Activated naive CD8-positive, alpha-beta T cell treated with anti-CD3 and anti-CD28 coated beads, Interleukin-2, amount 50 U/mL, for 16 hours (primary cell): ENCODE results near the gene URAD.
"Not testable (repeated sequence)": the region's sequence is repeated elsewhere in the genome, so short reads cannot be mapped to it uniquely, and the experiment has no call there.

Experiments used
- DNase-seq: peaks from one replicate; pipeline ENCODE4 v3.0.0-alpha.2; 2020; ENCODE audit warnings: low read depth, low spot score

The URAD gene, protein sequence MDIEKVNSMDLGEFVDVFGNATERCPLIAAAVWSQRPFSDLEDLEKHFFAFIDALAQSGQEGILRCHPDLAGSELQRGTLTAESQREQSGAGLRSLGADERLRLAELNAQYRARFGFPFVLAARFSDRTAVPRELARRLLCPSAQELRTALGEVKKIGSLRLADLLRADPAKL

GRCh38 chr13:27988520-27988919, at the start of gene URAD:
URAD (minus strand) TSS chr13:27988693; CDS start chr13:27988637, 56 bp downstream.
- DNase-seq, result no peak

GRCh38 chr13:28037399-28037798, 48.9 kb upstream of the URAD start:
- no peak for DNase-seq

DNA sequence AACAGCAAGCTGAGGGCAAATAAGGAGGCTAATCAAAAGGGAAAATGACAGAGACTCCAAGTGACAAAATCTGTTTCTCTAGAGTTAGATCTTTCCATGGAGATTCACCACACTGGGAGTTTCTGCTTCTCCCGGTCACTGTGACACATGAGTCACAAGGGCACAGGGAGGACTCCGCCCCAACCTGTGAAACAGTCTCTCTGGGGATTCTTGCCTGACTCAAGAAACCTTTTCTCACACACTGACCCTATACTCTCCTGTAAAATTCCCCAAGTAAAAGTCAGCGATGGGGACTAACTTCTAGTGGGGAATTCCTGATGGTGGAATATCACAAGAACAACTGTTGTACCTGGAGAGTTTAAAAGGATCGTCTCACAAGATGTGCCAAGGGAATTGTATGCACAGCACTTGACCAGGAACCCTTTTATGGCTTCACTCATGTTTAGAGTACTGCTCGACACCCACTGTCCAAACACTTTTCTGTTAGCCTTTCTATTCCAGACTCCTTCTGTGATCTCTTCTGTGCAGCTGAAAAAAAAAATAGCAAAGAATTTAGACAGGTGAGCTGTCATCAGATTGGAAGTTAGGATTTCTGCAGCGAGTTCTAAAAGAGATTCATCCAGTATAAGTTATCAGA, 46.8 kb upstream of the URAD start:
- no peak for DNase-seq

DNA sequence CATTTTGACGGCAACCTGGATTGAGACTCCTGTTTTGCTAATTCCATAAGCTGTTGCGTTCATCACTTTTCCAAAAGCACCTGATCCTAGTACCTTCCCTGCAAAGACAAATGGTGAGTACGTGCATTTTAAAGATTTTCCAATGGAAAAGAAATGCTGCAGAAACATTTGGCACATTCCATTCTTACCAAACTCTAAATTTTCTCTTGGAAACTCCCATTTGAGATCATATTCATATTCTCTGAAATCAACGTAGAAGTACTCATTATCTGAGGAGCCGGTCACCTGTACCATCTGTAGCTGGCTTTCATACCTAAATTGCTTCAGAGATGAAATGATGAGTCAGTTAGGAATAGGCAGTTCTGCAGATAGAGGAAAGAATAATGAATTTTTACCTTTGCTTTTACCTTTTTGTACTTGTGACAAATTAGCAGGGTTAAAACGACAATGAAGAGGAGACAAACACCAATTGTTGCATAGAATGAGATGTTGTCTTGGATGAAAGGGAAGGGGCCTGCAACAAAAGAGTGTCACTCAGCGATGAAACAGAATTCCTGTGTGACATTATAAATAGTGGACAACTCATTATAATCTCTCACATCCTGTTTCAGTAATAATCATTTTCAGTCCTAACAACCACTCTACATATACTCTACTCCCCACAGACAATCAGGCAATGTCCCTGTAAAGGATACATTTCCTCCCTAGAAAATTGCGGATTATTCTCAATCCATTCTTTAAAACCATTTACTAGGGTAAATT, 45.6 kb upstream of the URAD start:
- no peak for DNase-seq

- DNase-seq, result not testable (repeated sequence)
Observed at GRCh38 chr13:28032438-28032837, 43.9 kb upstream of the URAD start.

- DNase-seq, result no peak
Observed at GRCh38 chr13:28031896-28032288, 43.4 kb upstream of the URAD start.

GRCh38 chr13:28031220-28031895, 42.9 kb upstream of the URAD start:
- no peak for DNase-seq

DNA sequence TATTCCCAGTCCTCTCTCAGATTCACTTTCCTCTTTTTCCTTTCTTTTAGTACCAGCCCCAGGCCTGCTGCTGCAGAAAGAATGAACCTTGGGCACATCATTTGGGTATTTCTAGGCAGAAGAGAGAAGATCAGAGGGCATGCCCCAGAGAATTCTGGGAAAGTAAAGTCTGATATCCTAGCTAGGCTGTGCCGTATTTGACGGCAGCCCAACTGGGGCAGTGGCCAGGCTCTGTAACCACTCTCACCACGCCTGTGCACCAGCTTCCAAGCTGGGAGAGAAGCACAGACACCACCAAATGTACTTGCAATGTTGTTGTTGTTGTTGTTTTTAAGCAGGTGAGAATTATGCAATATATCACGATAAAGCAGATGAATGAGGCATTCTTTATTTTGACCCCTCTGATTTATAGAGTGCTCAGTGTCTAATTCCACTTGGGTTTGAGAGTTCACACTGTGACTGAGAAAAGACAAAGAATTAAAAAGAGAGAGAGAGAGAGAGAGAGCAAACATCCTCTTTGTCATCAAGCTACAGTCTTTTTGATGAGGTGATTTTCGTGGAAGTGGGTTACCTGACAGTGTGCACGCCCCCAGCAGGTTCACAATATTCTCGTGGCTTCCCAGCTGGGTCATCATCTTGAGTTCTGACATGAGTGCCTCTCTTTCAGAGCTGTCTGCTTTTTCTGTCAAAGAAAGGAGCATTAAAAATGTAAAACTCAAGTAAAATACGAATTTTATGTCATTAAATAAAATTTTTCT, 39.3 kb upstream of the URAD start:
- DNase-seq, result no peak

GRCh38 chr13:28027071-28027470, 38.6 kb upstream of the URAD start:
- no peak for DNase-seq

DNA sequence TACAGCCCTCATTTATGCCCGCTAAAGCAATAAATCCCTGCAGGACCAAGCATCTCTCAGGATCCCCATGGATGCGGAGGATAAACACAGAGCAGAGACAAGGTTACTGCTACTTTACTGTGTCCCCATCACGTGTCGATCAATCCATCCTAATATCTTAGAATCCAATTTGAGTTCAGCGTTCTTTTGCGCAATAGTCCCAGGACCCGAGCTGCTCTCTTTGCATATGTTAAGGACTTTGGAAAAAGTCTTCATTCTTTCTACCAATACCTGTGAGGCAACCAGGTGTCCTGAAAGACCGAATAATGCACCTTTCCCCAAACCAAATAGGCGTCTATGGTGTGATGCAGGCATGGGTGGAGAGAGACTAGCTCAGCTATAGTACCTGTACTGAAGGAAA, 38.0 kb upstream of the URAD start:
- no peak for DNase-seq

DNA sequence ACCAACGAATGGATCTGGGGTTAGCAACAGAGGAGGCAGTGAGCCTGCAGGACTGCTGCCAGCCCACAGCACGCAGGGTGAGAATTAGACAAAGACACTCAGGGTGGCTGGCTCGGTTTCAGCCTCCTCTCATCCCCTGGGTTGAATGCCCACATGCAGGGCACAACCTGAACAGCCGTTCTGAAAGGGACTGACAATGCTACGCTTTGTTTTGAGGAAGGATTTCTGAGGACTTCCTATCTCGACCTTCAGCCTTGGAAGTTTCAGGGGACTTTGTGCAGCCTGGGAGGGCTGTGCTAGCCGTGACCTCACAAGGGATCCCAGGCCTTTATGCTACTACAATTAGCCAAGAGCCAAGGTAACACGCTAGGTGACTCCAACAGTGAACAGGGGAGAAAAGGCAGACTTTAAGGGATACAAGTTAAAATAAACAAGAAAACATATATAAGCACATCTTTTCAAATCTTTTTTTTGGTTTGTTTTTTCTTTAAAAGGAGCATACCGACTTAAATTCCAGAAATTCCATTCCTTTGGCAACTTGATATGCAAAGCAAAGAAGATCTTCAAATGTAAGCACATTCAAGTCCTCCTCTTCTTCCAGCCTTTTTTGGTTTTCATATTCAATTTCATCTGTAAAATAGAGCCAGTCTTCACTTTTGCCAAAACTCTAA, 34.5 kb upstream of the URAD start:
- no peak for DNase-seq

DNA sequence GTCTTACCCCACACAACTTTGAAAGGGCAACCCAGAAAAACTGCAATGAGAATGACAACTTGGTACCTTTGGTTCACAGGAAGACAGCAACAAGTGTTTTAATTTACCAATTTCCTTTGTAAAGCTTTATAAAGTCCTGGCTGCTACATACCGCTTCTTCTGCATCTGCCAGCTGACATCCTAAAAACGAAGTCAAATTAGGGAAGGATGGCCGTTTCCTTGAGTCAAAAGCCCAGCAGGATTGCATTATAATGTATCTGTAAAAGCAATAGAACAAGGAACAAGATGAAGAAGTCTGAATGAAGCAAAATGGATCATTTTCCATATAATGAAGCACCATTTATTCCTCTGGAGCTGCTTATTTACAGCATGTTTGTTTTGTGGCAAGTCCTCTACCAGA, 25.8 kb upstream of the URAD start:
- no peak for DNase-seq

- no peak for DNase-seq
Observed at GRCh38 chr13:28013482-28013881, 25.0 kb upstream of the URAD start.

- DNase-seq, result no peak
Observed at GRCh38 chr13:28012896-28013295, 24.4 kb upstream of the URAD start.

DNA sequence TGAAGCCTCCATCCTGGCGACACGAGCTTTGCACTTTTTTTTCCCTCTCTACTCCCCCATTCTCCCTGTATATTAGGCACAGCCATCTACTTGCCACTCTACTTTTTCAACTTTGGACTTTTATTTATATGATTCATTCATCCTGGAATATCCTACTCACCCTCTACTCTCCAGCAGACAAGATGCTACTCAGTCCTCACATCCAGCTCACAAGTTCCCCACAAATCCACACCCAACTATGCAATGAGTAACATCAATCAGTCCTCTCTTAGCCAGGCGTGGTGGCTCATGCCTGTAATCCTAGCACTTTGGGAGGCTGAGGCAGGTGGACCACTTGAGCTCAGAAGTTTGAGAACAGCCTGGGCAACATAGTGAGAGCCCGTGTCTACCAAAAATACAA, 23.9 kb upstream of the URAD start:
- no peak for DNase-seq

DNA sequence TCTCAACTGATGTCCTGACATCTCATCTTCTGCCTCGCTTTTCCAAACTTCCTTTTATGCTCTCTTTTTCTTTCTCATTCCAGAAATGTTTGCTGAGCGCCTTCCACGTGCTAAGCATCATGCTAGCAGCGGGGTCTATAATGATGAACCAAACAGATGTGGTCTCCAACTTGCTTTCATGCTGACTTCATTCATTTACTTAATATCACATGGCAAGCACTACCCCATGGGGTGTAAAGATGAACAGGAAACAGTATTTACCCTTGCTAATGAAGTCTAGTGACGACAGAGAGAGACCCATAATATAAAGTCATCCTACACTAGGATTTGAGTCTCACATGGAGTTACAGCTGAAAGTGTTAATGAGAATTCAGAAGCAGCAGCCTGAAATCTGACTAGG, 21.6 kb upstream of the URAD start:
- no peak for DNase-seq

- not testable (repeated sequence) for DNase-seq
Observed at GRCh38 chr13:28005016-28005415, 16.5 kb upstream of the URAD start.

DNA sequence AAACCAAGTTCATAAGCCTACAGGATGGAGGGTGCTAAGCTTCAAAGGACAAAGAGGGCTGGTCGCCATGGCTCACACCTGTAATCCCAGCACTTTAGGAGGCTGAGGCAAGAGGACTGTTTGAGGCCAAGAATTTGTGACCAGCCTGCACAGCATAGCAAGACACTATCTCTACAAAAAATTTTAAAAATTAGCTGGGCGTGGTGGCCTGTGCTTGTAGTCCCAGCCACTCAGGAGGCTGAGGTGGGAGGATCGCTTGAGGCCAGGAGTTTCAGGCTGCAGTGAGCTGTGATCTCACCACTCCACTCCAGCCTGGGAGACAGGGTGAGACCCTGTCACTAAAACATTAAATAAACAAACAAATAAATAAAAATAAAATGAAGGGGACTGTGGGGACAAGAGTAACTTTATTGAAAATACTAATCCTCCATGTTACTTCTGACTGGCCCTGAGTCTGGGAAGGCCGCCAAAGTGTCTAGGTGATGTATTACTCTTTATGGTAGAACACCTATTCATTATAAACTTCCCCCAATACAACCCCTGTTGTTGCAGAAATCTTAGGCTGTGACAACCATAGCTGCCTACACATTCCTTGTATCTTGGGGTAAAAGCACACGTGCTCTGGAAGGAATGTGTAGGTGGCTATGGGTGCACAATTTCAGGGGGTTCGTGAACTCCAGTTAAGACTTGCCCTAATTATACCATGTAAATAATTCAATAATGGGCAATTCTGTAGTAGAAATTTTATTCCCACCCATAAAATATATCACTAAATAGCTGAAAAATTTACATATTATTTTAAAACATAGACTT, 14.6 kb upstream of the URAD start:
- DNase-seq, result no peak

DNA sequence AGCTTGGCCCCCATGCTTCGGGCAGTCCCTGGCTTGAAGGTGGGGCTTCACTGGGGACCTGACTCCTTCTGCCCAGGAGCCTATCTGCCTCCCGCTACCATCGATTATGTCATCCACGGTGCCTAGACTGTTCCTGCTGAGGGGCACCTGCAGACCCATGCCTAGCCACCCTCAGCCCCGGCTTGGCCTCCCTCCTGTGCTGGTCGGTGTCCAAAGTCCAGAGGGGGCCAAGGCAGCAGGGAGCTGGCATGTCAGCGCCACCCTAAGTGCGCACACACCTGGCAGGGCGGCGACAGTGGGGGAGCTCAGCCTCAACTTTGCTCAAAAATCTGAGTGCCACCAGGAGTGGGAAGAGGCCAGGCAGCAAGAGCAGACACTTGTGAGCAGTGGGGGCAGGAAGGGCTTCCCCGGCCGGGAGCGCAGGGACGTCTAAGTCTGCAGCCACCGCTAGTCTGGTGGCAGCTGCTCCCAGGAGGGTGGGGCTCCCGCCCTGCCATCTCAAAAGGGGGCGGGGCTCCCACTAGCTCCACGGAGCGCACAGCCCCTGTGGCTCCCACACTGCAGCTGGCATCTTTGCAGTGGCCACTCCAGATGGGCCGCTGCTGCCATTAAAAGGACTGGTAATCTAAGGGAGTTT, 13.5 kb upstream of the URAD start:
- no peak for DNase-seq

DNA sequence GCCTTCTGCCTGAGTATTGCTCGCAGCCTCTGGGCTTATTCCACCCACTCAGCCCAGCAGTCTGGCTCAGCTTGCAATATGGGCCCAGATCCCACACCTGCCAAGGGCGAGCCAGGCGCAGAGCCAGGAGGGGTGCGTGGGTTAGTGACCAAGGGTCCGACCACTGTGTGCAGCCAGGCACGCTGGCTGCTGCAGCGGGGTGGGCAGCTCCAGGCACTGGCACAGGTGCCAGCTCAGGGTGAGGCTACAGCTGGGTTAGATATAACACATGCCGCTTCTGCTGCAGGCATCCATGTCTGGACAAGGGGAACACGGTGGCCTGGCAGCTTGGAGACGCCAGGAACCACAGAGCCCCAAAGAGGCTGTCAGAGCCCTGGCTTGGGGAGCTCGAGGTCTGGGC, 12.6 kb upstream of the URAD start:
- DNase-seq, result no peak
